PFSK-1 (cell line): ENCODE results near the gene TMEM271.

Experiments
- FOXP2 ChIP-seq: optimal IDR thresholded peaks from 2 replicates; pipeline ENCODE3; 2011; ENCODE audit warnings: borderline replicate concordance, control low read depth, inconsistent platforms; ENCODE audit not compliant: insufficient read depth; ENCODE audit errors: extremely low read length, extremely low read depth
- POLR2AphosphoS5 ChIP-seq: IDR thresholded peaks from 2 replicates; pipeline ENCODE4 v1.6.1; 2012; ENCODE audit warnings: low read depth, mild to moderate bottlenecking, control low read depth, low read length, moderate library complexity
- REST ChIP-seq, 2 experiments: IDR thresholded peaks; 2 replicates each; pipeline versions ENCODE4 v1.6.1 to v1.8.0; 2011 to 2012; ENCODE audit warnings: low read depth in 2 of 2, low read length in 2 of 2, control low read depth in 1 of 2, inconsistent platforms in 1 of 2, mild to moderate bottlenecking in 1 of 2, moderate library complexity in 1 of 2; ENCODE audit not compliant: insufficient read depth in 1 of 2
- SIN3A ChIP-seq: IDR thresholded peaks from 2 replicates; pipeline ENCODE4 v1.6.1; 2012; ENCODE audit warnings: mild to moderate bottlenecking, low read length, moderate library complexity, borderline replicate concordance; ENCODE audit not compliant: insufficient read depth
- TAF1 ChIP-seq: IDR thresholded peaks from 2 replicates; pipeline ENCODE4 v1.6.1; 2012; ENCODE audit warnings: low read length, control low read depth, borderline replicate concordance; ENCODE audit not compliant: insufficient read depth

Gene TMEM271

GRCh38 chr4:561426-561825, 14.7 kb downstream of the TMEM271 start:
- TF ChIP-seq REST (IDR thresholded peaks at IDR 0.05; ENCODE audit: insufficient read depth in 1 of 2, low read depth in 2 of 2, low read length in 2 of 2): no peak
- no peak for TF ChIP-seq SIN3A
- no peak for TF ChIP-seq POLR2AphosphoS5
- TF ChIP-seq FOXP2: no peak
- no peak for TF ChIP-seq TAF1

GRCh38 chr4:560731-561291, 15.3 kb downstream of the TMEM271 start:
- TF ChIP-seq TAF1 (no peak), FOXP2 (no peak), POLR2AphosphoS5 (no peak), REST (IDR thresholded peaks at IDR 0.05; ENCODE audit: insufficient read depth in 1 of 2, low read depth in 2 of 2, low read length in 2 of 2) (no peak), SIN3A (no peak)

GRCh38 chr4:560061-560460, 16.0 kb downstream of the TMEM271 start:
- TF ChIP-seq SIN3A: no peak
- TF ChIP-seq FOXP2: no peak
- TF ChIP-seq POLR2AphosphoS5: no peak
- TF ChIP-seq REST (IDR thresholded peaks at IDR 0.05; ENCODE audit: insufficient read depth in 1 of 2, low read depth in 2 of 2, low read length in 2 of 2): no peak
- TF ChIP-seq TAF1: no peak

GRCh38 chr4:555566-556275, 20.4 kb downstream of the TMEM271 start:
- TF ChIP-seq FOXP2 (no peak), SIN3A (no peak), TAF1 (no peak), POLR2AphosphoS5 (no peak), REST (IDR thresholded peaks at IDR 0.05; ENCODE audit: insufficient read depth in 1 of 2, low read depth in 2 of 2, low read length in 2 of 2) (no peak)

DNA sequence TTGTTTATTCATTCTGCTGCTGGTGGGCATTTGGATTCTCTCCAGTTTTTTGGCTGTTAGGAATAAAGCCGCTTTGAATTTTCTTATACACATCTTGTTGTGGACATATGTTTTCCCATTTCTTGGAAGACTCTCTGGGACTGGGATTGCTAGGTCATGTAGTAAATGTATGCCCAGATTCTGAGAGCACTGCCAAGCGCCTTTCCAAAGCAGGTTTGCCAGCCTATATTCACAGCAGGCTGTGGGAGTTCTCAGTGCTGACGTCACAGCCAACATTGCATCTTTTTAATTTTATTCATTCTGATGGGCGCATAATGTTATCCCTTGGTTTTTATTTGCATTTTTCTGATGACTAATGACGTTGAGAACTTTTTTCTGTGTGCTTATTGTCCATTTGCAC, 24.1 kb downstream of the TMEM271 start:
- TF ChIP-seq TAF1 (no peak), FOXP2 (no peak), REST (IDR thresholded peaks at IDR 0.05; ENCODE audit: insufficient read depth in 1 of 2, low read depth in 2 of 2, low read length in 2 of 2) (no peak), POLR2AphosphoS5 (no peak), SIN3A (no peak)
